Colon (tissue), 2 donors: Measurements from ENCODE around the gene RUFY1.
"Not testable (repeated sequence)": the region's sequence is repeated elsewhere in the genome, so short reads cannot be mapped to it uniquely, and the experiment has no call there.

Experiments
- FAIRE-seq: peaks from 2 replicates; lab custom pipeline; 2012; peaks lifted over from hg19 to GRCh38; lab: Jason Lieb, UNC
- donor health status: control.
- donor health status: control.

The RUFY1 gene

GRCh38 chr5:179542170-179542569, 8.2 kb upstream of the RUFY1 start:
- FAIRE-seq = no peak

DNA sequence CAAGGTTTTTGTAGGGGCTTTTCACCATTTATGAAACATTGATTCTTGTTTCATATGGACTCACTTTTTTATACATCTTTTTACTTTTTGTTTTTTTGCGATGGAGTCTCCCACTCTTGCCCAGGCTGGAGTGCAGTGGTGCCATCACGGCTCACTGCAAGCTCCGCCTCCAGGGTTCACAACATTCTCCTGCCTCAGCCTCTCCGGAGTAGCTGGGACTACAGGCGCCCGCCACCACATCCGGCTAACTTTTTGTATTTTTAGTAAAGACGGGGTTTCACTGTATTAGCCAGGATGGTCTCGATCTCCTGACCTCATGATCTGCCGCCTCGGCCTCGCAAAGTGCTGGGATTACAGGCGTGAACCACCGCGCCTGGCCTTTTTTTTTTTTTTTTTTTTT, 7.1 kb upstream of the RUFY1 start:
- FAIRE-seq = not testable (repeated sequence)

DNA sequence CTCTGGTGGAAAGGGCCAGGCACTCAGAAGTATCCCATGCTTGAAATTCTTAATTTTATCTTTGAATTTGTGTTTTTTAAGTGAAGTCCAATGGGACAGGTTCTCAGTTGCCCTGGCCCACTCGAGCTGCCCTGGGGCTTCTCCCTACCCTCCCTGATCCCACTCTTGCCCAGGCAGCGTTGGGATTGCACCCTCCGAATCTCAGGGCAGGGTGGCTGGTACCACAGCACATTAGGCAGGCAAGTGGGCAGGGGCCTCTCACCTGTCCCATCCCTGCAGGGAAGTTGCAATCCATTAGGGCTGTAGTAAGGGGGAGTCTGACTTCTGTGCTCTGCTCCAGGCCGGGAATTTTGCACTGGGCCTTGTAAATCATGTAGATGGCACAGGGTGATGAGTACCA, 2.7 kb downstream of the RUFY1 start:
- FAIRE-seq = no peak

DNA sequence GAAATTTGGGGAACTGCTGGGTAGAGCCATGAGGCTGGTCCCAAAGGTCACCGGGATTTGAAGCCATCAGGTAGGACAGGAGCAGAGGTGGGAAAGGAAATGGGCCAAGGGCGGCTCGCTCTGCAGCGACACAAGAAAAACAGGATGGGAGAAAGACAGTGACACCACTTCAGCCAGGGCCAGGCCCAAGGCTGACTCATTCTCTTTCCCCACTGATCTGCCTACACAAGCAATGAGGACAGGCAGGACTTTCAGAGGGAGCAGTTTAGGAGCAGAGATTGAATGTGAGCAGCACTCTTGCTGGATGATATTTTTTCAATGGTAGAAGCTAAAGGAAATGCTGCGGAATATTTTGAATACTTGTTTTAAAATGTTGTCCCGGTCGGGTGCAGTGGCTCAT, 3.5 kb downstream of the RUFY1 start:
- FAIRE-seq = no peak

DNA sequence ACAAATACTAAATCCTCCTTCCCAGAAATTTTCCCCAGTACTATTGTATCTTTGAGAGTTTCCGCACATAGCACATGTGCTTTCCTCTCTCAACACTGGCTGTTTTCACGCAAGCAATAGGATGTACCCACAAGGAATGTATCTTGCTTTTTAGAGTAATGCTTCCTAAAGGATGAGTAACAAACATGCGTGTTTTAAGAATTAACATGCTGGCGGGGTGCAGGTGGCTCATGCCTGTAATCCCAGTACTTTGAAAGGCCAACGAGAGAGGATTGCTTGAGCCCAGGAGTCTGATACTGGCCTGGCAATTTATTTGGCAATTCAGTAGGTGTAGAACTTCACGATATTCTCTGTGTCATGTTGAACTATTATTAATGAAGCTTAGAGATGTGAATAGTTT, 4.6 kb downstream of the RUFY1 start:
- no peak for FAIRE-seq

DNA sequence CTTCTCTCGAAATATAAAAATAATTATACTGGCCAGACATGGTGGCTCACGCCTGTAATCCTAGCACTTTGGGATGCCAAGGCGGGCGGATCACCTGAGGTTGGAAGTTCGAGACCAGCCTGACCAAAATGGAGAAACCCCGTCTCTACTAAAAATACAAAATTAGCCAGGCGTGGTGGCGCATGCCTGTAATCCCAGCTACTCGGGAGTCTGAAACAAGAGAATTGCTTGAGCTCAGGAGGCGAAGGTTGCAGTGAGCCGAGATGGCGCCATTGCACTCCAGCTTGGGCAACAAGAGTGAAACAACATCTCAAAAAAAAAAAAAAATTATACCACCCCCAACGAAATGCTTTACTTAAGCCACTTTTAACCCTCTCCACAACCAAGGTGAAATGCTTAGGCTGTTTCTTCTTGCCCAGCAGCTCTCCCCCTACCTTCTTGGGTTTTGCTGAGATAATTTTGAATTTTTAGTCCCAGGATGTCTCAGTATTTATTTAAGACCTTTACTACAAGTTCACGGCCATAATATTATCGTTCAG, 8.0 kb downstream of the RUFY1 start:
- not testable (repeated sequence) for FAIRE-seq

GRCh38 chr5:179558932-179559283, 8.6 kb downstream of the RUFY1 start:
- no peak for FAIRE-seq

GRCh38 chr5:179559284-179560252, 9.2 kb downstream of the RUFY1 start:
- no peak for FAIRE-seq

DNA sequence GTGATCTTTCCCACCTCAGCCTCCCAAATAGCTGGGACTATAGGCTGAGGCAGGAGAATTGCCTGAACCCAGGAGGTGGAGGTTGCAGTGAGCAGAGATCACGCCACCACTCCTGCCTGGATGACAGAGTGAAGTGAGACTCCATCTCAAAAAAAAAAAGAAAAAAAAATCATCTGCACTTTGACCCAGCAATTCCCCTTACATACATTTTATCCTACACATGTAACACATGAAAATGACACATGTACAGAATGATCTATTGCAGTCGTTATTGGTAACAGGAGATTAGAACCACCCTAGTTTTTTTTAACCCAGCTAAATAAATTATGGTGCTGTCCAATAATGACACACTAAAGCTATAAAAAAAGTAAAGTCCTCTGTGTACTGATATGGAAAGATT, 14.2 kb downstream of the RUFY1 start:
- no peak for FAIRE-seq

DNA sequence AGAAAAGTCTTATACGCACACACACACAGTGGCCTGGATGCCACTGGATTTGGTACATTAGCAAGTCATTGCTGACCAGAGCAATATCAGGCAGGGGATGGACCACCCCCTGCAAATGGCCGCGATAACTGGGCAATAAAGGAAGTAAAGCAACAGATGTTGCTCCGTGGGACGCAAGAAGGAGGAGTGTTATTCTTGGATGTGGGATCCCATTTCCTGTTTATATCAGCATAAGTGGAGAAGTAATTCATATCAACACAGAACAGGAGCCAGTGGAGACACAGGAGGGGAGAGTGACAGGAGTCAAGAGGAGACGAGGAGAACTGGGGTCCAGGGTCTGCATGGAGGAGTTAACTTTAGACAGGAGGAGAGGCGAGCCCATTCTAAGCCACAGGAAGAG, 18.4 kb downstream of the RUFY1 start:
- no peak for FAIRE-seq

- no peak for FAIRE-seq
Measured at GRCh38 chr5:179572386-179572785, 22.0 kb downstream of the RUFY1 start.

GRCh38 chr5:179577286-179577960, 27.1 kb downstream of the RUFY1 start:
- no peak for FAIRE-seq

DNA sequence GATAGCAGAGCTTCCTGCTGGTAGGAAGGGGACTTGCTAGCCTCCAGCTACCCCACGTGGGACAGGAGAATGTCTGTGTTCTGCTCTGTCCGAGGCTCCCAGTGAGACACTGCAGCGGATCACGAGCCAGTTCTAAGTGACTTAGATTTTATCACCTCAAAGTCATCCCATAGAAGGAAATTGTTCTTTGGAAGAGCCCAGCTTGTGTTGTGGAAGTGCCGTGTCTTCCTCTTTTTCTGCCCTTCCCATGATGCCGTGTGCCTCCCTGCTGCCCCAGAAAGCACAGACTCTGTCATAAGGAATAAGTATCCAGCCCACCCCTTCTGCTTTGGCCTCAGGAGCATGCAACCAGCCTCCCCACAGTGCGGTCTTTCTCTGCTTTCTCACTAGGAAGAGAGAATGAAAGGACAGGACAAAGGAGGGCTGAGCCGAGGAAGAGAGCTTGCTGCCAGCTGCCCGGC, 35.6 kb downstream of the RUFY1 start:
- no peak for FAIRE-seq

DNA sequence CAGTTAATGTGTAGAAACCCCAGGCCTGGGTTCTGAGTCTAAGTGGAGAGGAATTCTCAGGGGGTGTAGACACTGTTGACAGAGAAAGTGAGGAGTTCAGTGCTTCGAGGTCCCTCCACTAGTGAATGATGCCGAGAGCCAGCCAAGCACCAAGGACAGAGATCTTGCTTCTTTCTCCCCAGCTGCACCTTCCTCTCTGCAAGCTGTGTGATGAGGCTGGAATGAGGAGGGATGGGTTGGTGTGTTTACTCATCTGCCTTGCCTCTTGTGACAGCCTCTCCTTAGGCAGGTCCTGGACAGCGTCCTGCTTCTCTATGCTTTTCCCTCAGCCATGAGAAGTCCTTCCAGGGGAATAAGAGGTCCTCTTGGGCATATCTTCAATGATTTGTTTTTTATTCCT, 37.8 kb downstream of the RUFY1 start:
- no peak for FAIRE-seq

- no peak for FAIRE-seq
Measured at GRCh38 chr5:179595916-179596315, 45.6 kb downstream of the RUFY1 start.

GRCh38 chr5:179596421-179596820, 46.1 kb downstream of the RUFY1 start:
- FAIRE-seq = no peak

GRCh38 chr5:179599100-179599499, 48.7 kb downstream of the RUFY1 start:
- no peak for FAIRE-seq

- FAIRE-seq = no peak
Measured at GRCh38 chr5:179599566-179599965, 49.2 kb downstream of the RUFY1 start.

DNA sequence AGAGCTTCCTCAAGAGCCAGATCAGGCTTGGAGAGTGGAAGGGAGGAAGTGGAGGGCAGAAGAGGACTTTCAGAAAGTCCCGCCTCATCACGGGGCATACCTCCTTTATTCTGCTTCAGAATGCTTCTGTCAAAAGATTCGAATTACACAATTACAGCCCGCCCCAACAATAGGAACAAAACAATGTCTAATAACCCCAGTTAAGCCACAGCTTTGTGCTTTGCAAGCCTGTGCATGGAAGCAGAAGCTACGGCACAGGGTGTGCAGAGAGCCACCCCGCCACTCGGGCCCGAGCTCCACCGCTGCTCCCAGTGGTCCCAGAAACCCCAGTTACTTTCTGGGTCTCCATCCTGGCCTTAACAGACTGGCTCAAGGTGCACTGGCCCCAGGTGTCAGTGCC, 49.6 kb downstream of the RUFY1 start:
- no peak for FAIRE-seq

DNA sequence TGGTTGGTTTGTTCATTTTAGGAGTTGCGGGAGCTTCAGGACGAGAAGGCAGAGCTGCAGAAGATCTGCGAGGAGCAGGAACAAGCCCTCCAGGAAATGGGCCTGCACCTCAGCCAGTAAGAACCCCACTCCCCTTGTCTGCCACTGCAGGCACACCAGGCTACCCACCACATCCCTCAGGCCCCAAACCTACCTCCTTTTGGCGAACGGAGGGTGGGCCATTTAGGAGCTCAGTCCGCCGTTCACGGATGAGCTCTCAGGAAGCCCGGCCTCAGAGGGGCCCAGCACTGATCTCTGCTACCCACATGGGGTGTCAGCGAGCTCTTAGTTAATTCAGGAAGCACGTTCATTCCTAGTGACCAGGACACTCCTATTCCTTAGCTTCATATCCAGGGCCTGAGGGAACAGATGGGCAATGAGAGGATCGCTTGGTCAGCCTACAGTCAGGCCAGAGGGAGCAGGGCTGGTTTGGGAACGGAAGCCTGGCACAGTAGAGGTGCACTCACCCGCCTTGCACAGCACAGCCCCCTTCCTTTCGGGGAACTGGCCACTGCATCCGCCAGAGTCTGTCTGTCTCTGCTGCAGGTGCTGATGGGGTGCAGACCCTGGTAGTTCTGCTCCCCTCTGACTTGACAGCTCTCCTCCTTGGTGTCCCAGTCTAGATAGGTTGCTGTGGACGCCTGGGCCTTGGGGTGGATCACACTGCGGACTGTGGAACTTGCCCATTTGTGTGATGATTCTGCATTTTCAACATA, 51.7 kb downstream of the RUFY1 start:
- FAIRE-seq = no peak

DNA sequence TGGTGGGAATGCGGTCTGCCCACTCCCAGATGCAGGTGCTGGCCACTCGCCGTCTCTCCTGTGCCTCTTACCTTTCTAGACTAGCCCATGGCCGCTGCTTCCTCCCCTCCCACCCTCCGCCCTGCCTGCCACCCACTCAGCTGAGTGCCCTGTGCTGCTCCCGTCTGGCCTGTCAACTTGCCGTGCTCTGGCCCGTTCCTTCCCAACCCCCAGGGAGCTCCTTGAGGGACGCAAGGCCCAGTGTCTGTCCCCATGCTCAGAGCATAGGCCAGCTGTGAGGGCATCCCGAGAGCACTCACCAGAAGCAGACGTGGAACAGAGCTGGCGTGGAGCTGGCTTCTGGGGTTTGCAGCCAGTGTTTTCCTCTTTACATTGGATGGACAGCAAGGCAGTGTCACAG, 53.0 kb downstream of the RUFY1 start:
- FAIRE-seq = no peak

DNA sequence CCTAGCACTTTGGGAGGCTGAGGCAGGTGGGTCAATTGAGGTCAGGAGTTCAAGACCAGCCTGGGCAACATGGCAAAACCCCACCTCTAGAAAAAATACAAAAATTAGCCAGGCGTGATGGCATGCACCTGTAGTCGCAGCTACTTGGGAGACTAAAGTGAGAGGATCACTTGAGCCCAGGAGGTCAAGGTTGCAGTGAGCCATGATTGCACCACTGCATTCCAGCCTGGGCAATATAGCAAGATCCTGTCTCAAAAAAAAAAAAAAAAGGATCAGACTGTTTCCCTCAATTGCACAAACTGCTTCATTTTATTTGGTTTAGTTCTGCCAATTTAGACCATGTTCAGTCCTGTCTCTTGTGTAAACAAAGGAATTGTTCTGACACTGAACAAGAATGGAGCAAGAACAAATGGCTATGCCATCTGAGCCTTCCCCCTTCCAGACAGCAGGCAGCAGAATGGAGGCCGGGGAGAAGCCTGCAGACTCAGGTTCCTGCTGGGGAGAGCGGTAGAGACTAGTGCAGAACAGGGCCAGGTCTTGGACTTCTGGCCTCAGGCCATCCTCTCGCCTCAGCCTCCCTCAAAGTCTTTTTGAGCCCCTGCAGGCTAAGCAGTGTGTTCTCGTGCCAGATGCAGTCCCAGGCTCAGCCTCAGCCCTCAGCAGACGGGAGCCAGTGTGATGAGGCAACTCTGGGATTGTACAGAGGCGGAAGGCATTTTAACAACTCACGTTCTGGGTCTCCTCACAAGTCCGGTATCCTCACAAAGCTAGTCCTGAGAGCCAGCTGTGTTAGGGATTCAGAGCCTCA, 54.9 kb downstream of the RUFY1 start:
- FAIRE-seq = no peak
